ENCODE results near the gene ICAM1.

Gene ICAM1

DNA sequence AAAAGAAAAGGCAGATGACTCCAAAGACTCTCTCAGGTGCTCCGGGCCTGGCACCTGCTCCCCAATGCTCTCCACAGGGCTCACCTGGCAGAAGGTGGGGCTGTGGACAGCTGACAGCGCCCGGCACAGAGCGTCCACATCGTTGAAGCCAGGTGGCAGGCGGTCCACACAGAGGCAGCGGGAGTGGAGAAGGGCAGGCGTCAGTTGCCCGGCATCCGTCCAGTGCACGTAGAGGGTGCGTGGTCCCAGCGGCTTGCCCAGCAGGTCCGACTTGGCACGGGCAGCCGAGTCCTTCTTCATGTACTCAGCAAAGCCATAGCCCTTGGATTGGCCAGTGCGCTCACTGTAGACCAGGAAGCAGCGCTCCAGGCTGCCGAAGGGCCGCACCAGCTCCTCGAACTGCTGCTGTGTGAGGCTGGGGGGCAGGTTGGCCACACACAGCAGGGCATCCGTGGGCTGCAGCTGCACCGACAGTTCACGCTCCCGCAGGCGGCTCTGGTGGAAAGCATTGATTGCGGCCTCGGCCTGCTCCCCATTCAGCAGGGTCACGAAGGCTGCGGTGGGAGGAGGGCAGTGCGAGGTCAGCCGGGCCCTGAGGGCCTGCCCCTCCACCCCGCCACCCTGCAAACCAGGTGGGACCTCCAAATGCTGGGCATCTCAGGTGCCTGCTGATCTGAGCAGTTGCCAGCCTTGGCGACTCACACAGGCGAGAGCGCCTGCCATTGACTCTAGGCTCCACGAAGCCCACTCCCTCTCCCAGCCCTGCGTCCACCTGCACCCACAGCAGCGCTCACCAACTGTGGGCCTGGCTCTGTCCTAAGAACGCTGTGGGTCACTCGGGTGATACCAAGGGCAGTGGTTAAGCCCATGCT lies 57.9 kb downstream of the ICAM1 start:
- DNase-seq: no peak

DNA sequence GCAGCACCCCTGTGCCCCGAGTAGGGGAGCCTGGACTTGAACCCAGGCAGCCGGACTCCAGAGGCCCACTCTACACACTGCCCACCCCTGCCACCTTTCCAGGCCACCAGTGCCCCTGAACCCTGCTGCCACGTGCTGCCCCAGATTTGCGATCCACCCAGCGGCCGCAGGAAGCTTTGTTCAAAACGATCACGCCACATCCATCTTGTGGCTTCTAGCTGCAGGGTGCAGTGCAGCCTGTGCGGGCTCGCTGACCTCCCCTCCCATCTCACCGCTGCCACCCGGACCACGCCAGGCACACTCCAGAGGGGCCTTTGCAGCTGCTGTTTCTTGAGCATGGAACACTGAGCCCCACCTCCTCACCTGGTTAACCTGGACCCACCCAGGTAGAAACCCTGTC lies 58.6 kb downstream of the ICAM1 start:
- DNase-seq: no peak

DNA sequence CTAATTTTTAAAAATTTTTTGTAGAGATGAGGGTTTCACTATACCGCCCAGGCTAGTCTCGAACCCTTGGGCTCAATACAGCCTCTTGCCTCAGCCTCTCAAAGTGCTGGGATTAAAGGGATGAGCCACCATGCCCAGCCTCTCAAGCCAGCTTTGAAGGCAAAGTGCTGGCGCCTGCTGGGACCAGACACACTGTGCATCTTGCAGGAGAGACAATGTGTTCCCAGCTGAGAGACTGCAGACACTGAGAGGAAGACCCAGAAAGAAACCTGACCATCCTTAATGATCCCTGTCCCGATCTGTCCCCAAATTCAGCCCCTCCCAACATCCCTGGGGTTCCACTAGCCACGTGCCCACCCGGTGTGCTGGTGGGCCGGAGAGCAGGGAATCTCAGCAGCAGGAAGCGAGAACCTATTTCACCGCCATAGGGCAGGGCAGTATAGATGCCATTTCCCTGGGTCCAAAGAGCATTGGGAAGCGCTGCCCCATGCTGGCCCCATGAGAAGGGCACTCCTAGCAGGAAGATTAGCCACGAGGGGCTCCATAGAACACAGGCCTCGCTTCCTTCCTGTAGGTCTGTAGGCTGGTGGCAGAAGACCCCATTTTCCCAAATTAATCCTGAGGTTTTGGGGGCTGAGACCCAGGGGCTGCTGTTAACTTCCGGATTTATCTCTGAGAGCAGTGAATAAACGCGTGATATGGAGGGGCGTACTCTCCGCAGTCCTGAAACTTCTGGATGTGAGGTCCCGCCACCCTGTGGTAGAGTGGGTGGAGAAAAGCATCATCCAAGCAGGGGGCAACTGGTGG lies 61.4 kb downstream of the ICAM1 start:
- no peak for DNase-seq

DNA sequence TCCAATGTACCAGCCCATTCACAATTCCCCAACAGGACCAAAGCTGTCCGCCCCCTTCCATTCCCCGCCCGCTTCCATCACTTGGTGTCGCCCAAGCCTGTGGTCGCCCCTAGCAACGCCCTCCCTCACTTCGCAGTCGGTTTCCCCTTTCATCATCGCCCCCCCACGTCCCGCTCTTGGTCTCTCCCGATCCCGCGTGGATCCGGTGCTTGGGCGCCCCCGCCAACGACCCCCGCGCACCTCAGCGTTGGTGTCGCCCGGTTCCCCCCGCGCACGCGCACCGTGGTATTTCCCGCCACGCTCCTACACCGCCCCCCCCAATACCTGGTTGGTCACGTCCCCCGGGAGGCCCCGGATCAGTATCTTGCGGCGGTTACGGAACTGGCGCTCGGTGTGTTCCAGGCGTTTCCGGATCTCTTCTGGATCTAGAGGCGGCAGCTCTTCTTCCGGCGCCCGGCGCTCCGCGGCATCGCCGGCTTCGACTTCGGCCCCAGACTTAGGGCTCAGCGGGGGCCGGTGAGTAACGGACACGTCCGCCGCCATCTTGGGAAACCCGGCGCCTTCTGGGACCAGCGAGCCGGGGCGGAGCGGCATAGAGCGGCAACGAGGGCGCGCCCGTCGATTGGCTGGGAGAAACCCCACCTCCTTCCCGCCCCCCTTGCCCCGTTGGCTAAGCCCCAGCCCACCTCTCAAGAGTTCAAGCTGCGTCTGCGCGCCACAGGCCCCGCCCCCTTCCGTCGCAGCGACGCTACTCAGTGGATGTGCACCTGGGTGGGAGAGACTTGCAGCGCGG lies 62.2 kb downstream of the ICAM1 start, which contains the start of gene RAVER1:
Gene RAVER1 (minus strand): TSS at position 565 of the 793 bp plus-strand sequence. CDS start 22 bp downstream, at position 543.
- peak; percentile 98 for DNase-seq

DNA sequence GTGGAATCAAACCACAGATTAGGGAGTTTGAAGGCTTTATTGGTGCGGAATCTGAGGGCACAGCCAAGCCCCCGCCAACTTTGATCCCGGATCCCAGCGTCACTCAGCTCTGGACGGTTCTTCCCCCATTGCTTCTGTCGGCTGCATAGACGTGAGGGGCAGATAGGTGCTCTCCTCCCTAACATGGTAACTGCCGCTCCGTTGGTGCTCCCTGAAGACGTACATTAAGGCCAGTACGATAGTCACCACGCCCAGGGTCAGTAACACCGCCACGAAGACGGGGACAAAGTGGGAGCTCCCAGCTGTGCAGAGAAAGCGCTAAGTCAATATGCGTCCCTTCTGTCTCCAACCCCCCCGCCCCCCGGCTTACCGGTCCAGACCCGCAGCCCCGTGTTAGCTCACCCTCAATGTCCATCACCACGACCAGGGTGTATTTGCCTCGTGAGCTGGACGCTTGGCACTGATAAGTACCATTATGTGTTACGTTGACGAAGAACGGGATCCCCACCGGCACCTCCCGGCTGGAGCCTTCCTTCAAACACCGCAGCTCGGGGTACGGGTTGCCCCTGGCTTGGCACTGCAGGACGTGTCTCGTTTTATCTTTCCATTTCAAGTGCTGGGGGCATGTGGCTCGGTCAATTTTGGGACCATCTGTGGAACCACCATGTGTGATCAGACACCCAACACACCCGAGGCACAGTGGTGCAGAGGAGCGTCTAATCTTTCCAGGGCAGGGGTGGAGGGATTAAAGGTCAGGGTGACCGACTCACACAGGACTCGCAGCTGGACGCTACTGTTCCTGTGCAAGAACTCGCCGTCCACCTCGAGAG lies 63.1 kb downstream of the ICAM1 start:
- peak; percentile 15 for DNase-seq

DNA sequence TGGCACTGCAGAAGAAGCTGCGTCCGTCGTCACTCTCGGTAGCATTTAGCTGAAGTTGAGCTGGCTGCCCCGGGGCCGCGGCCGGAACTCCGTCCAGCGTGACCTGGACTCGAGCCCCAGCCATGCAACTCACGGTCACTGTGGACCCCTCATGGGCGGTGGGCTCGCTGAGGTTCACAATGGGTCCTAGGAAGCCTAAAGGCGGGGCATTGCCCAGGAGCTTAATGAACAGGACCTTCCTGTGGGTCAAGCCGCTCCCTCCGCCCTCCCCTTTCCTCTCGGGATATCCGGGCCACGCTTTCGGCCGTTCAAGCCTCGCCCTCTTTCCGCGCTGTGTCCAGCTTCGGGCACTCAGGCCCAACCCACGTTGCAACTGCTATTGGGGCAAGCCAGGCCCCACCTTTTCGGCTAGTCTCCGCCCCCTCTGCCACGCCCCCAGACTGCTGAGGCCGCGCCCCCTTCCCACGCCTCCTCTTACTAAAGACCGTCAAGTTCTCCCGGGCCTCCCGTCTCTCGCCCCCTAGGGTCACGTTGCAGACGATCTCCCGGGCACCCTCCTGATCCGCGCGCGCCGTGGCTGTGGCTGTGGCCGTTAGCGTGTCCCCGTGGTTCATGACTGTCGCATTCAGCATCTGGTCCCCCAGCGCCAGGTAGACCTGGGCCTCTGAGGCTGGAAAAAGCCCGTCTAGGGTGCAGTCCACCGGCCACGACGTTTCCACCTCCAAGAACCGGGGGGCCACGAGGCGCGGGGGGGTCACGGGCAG lies 63.9 kb downstream of the ICAM1 start:
- DNase-seq: peak; percentile 98

DNA sequence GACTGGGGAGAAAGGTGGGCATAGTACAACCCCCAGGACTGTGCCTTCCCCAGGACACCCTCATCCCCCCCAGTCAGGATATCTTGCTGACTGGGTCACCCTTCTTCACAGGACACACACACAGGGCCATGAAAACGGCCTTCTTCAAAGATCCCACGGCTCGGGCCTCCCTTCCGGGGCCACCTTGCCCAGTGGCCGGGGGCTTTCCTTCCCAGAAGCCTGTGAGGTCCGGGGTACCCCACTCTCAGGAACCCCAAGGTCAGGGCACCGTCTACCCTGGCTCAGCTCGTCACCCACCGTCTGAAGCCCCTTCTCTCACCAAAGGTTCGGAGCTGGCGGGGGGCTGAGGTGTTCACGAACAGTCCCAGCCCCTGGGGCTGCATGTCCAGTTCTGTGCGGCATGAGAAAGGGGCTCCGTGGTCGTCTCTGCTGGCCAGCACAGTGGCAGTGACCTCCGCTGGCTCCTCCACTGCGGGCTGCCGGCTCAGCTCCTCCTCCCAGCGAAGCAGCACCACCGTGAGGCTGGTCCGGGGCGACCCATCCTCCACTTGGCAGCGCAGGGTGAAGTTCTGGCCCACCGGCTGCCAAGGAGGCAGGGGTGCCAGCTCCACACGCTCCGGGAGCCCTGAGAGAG lies 64.5 kb downstream of the ICAM1 start:
- no peak for DNase-seq
